WERI-Rb-1 (cell line): ENCODE results near the gene DIRAS1.

Experiments used
- DNase-seq: peaks from one replicate; pipeline ENCODE4 v3.0.0-alpha.2; 2020
- H3K27ac ChIP-seq: fragments of 250-450 bp; sonication (Bioruptor Pico); 2 replicates; pipeline ENCODE4 v1.5.1; 2020; ENCODE audit warnings: mild to moderate bottlenecking, moderate library complexity
- H3K27me3 ChIP-seq: fragments of 250-450 bp; sonication (Bioruptor Pico); 2 replicates; pipeline ENCODE4 v1.5.1; 2021; ENCODE audit warnings: mild to moderate bottlenecking, low read depth, moderate library complexity; ENCODE audit not compliant: insufficient read depth, severe bottlenecking
- H3K36me3 ChIP-seq: fragments of 250-450 bp; sonication (Bioruptor Pico); 2 replicates; pipeline ENCODE4 v1.5.1; 2020; ENCODE audit warnings: mild to moderate bottlenecking, moderate library complexity
- H3K4me3 ChIP-seq: 2 replicates; pipeline ENCODE4 v1.5.1; 2011; ENCODE audit warnings: low read depth, mild to moderate bottlenecking, control low read depth, low read length
- H3K9me3 ChIP-seq: fragments of 250-450 bp; sonication (Bioruptor Pico); 2 replicates; pipeline ENCODE4 v1.5.1; 2021; ENCODE audit warnings: mild to moderate bottlenecking, moderate library complexity; ENCODE audit not compliant: severe bottlenecking
- CTCF ChIP-seq: IDR thresholded peaks from 2 replicates; pipeline ENCODE4 v1.5.1; 2011; ENCODE audit warnings: low read depth, mild to moderate bottlenecking, control low read depth, inconsistent platforms, low read length

The DIRAS1 gene

GRCh38 chr19:2723345-2723715 lies 2.2 kb upstream of the DIRAS1 start:
- Histone ChIP-seq H3K4me3 (no peak overlapping the region), H3K9me3 (no peaks in the 10 kb centered on the region), H3K27me3 (peaks cover 10% of the 10 kb centered on the region), H3K36me3 (no peaks in the 10 kb centered on the region), H3K27ac (no peak overlapping the region)
- no peak for DNase-seq
- TF ChIP-seq CTCF, result no peak

- DNase-seq, result no peak
- peaks cover 10% of the 10 kb centered on the region for H3K27me3 ChIP-seq
- no peak overlapping the region for H3K27ac ChIP-seq
- H3K4me3 ChIP-seq, result no peak overlapping the region
- H3K9me3 ChIP-seq, result no peaks in the 10 kb centered on the region
- no peak for TF ChIP-seq CTCF
- H3K36me3 ChIP-seq, result no peaks in the 10 kb centered on the region
These were observed 1.6 kb upstream of the DIRAS1 start for GRCh38 chr19:2722541-2723344.

GRCh38 chr19:2721570-2722540 lies 683 bp upstream of the DIRAS1 start:
- no peaks in the 10 kb centered on the region for H3K9me3 ChIP-seq
- peak overlapping the region; percentile 57 for H3K27ac ChIP-seq
- TF ChIP-seq CTCF, result no peak
- H3K27me3 ChIP-seq, result peaks cover 3% of the 10 kb centered on the region
- peak overlapping the region; percentile 47 for H3K4me3 ChIP-seq
- DNase-seq, result no peak
- no peaks in the 10 kb centered on the region for H3K36me3 ChIP-seq

DNA sequence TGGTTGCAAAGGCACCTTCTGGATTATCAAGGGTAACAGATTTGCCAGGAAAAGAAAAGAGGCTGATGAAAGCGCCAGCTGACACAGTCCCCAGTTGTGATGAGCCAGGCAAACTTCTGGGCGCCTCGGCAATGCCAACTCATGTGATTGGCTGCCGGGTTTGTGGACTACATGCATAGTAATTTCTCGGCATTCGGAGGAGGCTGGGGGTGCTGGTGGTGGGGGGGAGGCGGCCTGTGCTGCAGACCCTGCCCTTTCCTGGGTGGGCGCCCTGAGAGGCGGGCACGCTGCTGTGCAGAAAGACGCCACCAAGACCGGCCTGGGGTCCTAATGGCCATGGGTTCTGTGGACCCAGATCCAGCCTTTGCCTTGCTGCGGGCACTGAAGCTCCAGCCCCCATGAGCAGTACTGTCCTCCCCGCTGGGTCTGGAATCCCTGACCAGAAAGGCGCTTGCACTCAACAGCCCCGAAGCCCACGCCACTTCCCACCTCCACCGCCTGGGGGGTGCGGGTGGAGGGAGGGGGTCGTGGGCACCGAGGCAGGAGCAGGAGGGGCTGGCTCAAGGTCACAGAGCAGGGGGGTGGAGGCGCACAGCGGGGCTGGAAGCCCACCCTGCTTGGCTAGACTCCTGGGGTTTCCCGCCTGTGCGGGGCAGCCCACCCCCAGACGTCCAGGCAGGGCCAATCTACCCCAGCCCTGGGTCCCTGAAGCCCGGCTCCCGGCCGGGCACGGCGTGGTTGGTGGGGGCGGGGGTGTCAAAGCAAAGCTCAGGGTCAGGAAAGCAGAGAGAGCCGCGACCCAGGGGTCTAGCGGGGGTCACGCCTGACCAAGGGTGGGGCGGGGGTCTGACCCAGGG lies 1.0 kb downstream of the DIRAS1 start:
- H3K27me3 ChIP-seq, result no peaks in the 10 kb centered on the region
- no peak overlapping the region for H3K27ac ChIP-seq
- TF ChIP-seq CTCF, result no peak
- no peak for DNase-seq
- peaks cover 7% of the 10 kb centered on the region for H3K36me3 ChIP-seq
- H3K9me3 ChIP-seq, result peaks cover 8% of the 10 kb centered on the region
- peak overlapping the region; percentile 56 for H3K4me3 ChIP-seq

DNA sequence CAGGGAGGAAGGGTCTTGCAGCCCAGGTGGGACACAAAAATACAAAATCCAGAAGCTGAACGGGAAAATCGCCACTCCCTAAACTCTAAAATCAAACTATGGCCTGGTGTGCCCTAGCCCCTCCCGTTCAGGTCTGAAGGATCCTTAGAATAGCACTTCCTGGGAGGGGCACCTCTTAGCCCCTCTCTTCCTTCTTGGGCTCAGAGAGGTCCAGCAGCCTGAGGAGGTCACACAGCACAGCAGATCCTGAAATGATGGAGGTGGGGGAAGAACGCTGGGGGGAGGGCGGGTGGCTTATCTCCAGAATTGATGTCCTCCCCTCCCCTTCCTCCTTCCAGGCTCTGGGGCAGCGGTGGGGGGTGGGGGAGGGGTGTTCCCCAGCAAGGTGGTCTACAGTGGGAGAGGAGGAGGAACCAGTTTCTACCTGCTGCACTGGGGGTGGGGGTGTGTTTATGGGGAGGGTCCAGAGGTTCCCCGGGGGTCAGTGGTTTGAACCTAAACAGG lies 1.9 kb downstream of the DIRAS1 start:
- DNase-seq, result no peak
- no peak overlapping the region for H3K4me3 ChIP-seq
- no peak for TF ChIP-seq CTCF
- peaks cover 8% of the 10 kb centered on the region for H3K9me3 ChIP-seq
- H3K27ac ChIP-seq, result no peak overlapping the region
- peaks cover 7% of the 10 kb centered on the region for H3K36me3 ChIP-seq
- H3K27me3 ChIP-seq, result no peaks in the 10 kb centered on the region
